SKM-1 treated with dmso at 0.1 percent for 144 hours (cell line): Measurements from ENCODE around the gene TRIM28.

Source experiments
- DNase-seq: peaks from one replicate; lab custom pipeline; 2025; ENCODE audit not compliant: unreplicated experiment; lab: John Stamatoyannopoulos, UW

Gene TRIM28

GRCh38 chr19:58560007-58560887 lies 16.4 kb downstream of the TRIM28 start:
- DNase-seq = no peak

GRCh38 chr19:58560921-58561320 lies 17.1 kb downstream of the TRIM28 start:
- no peak for DNase-seq

- DNase-seq = no peak
These were observed 17.7 kb downstream of the TRIM28 start for GRCh38 chr19:58561373-58562121.

- no peak for DNase-seq
These were observed 18.5 kb downstream of the TRIM28 start for GRCh38 chr19:58562122-58563033.

DNA sequence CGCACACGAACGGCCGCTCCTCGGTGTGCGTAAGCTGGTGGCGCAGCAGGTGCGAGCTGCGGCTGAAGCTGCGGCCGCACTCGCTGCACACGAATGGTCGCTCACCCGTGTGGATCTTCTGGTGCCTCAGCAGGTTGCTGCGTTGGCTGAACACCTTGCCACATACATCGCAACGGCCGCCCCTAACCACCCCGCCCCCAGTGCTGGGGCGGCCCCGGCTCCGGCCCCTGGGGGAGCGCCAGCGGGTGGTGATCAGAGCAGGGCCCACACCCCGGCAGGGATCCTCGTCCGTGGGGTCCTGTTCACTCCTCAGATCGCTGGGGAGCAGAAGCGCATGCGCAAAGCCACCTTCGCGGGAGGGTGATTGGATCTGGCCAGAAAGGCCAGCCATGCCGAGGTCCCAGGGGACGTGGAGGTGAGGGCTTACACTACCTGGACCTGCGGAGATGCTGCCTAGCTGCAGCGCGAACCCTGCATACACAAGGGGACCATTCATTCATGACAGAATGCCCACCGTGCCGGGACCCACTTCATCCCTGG lies 19.2 kb downstream of the TRIM28 start:
- DNase-seq = no peak

DNA sequence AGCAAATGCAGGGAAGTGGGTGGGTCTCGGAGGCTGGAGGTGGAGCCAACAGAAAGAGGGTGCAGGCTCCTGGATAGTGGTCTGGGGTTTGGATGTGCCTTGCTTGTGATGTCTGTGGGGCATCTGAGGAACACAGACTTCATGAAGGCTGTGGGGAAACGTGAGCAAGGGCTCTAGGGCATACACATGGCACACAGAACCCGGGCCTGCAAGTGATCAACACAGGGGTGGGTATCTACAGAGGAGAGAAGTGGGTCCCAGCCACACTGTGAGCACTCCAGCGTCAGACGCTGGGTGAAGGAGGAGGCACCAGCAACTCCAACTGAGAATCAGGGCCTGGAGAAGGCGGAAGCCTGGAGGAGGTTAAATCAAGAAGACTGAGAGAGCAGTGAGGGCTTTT lies 20.0 kb downstream of the TRIM28 start:
- no peak for DNase-seq

GRCh38 chr19:58566989-58567388 lies 23.1 kb downstream of the TRIM28 start:
- DNase-seq = no peak

GRCh38 chr19:58568453-58569130 lies 24.7 kb downstream of the TRIM28 start:
- DNase-seq = no peak

DNA sequence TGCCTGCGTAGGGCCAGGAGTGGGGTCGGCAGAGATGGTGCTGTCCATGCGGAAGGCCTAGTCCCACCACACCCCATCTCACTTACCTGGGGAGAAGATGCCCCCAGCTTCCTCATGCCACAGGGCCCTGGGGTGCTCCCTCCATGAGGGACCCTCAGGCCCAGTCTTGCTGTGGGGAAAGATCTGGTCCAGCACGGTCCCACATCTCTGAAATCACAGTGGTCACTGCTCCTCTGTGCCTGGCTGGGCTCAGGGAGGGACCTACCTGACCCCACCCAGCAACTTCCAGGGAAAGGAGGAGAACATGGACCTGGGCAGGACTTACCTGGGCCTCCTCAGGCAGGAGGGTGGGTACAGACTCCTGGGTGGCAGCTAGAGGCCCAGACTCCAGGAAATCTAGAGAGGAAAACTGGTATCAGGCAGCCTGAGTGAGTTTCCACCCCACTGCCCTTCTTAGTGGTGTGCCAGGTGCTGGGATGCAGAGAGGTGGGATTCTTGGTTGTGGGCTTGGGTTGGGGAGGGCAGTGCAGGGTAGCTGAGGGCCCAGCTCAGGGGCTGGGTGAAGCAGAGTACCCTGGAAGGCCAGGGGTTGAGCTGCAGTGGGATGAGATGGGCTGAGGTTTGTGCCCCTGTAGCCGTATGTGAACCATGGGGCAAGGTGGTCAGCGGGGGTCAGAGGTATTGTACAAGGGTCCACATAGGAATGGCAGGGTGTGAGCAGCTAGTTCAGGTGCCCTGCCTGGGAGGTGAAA lies 25.5 kb downstream of the TRIM28 start:
- no peak for DNase-seq

DNA sequence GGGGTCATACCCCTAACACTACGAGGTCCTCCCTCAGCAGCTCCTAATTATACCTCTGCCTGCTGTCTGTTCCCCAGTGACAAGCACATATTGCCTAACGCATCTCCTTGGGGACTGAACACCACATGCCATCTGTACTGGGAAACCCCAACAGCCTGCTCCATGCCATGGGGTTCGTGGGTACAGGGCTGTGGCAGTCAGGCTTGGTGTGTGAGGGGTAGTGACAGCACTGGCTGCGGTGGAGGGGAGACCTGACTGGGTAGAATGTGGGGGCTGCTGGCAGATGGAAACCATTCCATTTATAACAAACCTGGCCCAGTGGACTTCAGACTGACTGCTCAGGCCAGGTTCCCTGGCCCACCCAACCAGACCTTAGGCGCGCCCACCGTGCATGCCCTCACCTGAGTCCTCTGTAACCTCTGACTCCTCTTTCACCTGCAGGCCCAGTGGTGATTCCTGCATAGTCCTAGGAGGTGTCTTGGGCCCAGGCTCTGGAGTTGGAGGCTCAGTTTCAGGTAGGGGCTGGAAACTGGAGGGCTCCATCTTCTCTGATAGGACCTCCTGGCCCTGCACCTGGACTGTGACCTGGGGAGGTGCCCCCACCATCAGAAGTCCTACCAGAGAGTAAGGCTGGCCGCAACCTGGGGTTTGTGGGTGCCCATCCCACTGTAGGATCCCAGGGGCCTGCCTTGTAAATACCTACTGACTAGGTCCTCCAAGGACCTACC lies 26.2 kb downstream of the TRIM28 start:
- no peak for DNase-seq

GRCh38 chr19:58570770-58571574 lies 27.1 kb downstream of the TRIM28 start:
- DNase-seq = no peak

DNA sequence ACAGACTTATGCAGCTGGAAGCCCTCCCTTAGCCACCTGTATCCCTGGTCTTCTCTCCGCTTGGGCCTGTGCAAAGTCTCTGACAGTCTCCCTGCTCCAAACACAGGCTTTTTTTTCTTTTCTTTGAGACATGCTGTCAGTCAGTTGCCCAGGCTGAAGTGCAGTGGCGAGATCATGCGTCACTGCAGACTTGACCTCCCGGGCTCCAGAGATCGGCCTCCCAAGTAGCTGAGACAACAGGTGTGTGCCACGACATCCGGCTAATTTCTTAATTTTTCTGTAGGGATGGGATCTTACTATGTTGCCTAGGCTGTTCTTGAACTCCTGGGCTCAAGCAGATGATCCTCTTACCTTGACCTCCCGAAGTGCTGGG lies 27.7 kb downstream of the TRIM28 start:
- DNase-seq = no peak

DNA sequence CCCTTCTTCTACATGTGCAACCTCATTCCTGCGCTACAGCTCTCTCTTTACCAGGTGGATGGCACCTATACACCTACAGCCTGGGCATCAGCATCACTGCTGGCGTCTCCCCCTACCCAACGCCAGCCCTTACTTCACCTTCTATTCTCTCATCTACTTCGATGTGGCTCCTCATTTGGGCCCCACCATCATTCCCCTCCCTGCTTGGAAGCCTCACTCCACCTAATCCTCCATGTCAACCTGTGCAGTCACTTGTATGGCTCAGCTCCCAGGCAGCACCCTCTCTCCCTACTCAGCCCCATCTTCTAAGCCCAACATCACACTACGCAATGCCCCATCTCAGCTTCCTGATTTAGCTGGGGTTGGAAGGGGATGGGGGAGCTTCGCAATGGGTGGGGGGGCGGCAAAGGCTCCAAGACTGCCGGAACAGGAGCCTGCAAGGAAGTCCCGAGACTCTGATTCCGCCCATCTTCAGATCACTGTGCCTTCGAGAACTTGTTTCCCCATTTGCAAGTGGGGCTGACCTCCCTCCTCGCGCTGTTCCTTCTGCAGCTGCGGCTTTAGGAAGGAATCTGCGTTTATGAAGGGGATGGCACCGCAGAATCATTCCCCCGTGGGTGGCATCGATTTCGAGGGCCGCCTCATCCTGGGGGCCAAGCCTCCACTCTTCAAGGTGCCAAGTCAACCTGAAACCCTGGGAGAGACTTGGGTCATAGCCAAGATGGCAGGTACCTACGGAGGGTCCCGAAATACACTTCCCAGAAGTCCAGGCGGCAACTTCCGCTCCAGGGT lies 28.4 kb downstream of the TRIM28 start:
- no peak for DNase-seq

- no peak for DNase-seq
These were observed 29.2 kb downstream of the TRIM28 start, which contains the start of gene MZF1 for GRCh38 chr19:58572818-58573657. Gene MZF1 (minus strand): TSS chr19:58573335. CDS start chr19:58571389, 1,946 bp downstream.

GRCh38 chr19:58573658-58574164 lies 29.8 kb downstream of the TRIM28 start:
- DNase-seq = no peak
